Testis (tissue), 2 donors: ENCODE data around the gene CBARP.

Experiments used
- CTCF ChIP-seq, 3 experiments: fragments of 450-650 bp in 2 of 3; fragments of 200-600 bp in 1 of 3; sonication (generic) in 1 of 3; IDR thresholded peaks; one replicate each; pipeline ENCODE4 v1.5.1; 2016 to 2019; ENCODE audit warnings: antibody characterized with exemption in 3 of 3, mild to moderate bottlenecking in 2 of 3, moderate library complexity in 1 of 3
- POLR2A ChIP-seq: fragments of 450-650 bp; IDR thresholded peaks from one replicate; pipeline ENCODE4 v1.6.1; 2017; ENCODE audit warnings: antibody characterized with exemption, mild to moderate bottlenecking, moderate library complexity

- TF ChIP-seq CTCF (IDR thresholded peaks at IDR 0.05) (no peak), POLR2A (no peak)
These were observed 15.4 kb downstream of the CBARP start for GRCh38 chr19:1222394-1222793.
